ENCODE results near the gene EEF2K.

DNA sequence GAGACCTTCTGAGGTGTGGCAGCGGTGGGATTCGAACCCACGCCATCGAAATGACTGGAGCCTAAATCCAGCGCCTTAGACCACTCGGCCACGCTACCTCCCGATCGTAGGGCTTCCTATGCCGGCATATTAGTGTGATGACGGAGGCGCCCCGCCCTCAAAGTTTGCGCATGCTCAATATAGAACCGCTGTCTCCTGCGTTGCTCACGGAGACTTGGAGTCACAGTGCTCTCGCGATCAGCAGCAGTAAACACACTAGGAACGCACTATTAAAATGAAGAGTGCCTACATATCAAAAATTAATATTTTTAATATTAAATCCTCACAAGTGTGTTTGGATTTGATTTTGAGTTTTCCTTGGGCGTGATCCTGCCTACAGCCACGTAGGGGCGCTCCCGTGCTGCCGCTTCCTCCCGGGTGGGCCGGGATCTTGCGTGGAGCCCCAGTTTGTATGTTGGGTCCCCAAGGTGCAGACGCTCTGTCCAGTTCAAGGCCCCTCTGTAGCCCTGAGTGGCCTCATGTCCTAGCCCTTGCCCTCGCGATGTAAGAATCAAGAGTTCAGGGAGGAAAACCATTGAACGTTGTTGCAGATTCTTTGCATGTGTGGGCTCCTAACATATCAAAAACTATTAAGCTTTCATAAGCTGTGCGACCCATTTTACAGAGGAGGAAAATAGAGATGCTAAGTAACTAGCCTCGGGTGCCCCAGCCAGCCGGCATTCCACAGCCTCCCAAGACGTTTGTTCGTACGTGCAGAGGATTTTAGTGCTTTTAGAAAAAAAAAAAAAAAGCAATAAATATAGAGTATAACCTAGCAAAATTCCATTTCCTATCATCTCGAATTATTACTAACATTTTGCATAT lies 10.2 kb upstream of the EEF2K start:
- TF ChIP-seq CTCF (IDR thresholded peaks at IDR 0.05; ENCODE audit: low read depth, low read length) (peak; percentile 85), MAX (IDR thresholded peaks at IDR 0.05; ENCODE audit: low read depth, low read length) (peak; percentile 61; the same call in 1 of the 2 replicates), POLR2A (IDR thresholded peaks at IDR 0.05; ENCODE audit: extremely low read depth, insufficient read length) (no peak)

Measured in NB4 (cell line).